ENCODE data around the gene LRRC34. TPM values are rescaled to one million over a fixed set of nuclear protein-coding genes. Genes with fewer than 3 reads are reported as not detected.

Gene LRRC34
- total RNA-seq, 2 donors from 2014 or later, result 3.4 TPM; not detected in 1

DNA sequence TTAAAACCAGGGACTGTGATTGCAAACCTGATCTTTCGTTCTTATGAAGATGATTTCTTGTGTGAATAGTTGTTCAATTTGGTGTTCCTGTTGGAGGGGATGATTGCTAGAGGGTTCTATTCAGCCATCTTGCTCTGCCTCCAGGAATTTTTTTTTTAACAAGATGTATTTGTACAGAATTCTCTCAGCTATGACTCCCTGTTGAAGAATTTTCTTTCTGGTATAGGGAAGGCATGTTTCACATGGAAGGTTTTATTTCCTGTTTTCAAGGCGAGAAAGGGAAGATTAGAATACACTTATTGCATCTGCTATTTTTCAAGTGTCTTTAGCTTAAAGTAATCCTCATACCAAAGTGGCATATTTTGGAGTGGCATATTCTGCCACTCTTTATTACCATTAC is 5.6 kb upstream of the LRRC34 start:
- no peak for DNase-seq
- H3K9me3 ChIP-seq, result peaks cover 0 to 5% (median 0%) of the 10 kb centered on the region in 3 donors
- H3K27me3 ChIP-seq, result no peaks in the 10 kb centered on the region
- no peaks in the 10 kb centered on the region for H3K4me1 ChIP-seq
- no peak overlapping the region for H3K4me3 ChIP-seq
- TF ChIP-seq, protein P1, sequence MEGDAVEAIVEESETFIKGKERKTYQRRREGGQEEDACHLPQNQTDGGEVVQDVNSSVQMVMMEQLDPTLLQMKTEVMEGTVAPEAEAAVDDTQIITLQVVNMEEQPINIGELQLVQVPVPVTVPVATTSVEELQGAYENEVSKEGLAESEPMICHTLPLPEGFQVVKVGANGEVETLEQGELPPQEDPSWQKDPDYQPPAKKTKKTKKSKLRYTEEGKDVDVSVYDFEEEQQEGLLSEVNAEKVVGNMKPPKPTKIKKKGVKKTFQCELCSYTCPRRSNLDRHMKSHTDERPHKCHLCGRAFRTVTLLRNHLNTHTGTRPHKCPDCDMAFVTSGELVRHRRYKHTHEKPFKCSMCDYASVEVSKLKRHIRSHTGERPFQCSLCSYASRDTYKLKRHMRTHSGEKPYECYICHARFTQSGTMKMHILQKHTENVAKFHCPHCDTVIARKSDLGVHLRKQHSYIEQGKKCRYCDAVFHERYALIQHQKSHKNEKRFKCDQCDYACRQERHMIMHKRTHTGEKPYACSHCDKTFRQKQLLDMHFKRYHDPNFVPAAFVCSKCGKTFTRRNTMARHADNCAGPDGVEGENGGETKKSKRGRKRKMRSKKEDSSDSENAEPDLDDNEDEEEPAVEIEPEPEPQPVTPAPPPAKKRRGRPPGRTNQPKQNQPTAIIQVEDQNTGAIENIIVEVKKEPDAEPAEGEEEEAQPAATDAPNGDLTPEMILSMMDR (IDR thresholded peaks at IDR 0.05), result no peak
- no peak for TF ChIP-seq POLR2A (IDR thresholded peaks at IDR 0.05)
- intact Hi-C loops (cut with DNase I), result no loop called here
- no peaks in the 10 kb centered on the region for H3K36me3 ChIP-seq (replicated peaks in 1 of 2; ENCODE audit: insufficient read depth in 1 of 2, low read depth in 2 of 2)
- 73 to 79% methylated on average over 2 of the region's 2 CpGs for WGBS, 2 donors
- no peak for ATAC-seq
- no peak overlapping the region for H3K27ac ChIP-seq

DNA sequence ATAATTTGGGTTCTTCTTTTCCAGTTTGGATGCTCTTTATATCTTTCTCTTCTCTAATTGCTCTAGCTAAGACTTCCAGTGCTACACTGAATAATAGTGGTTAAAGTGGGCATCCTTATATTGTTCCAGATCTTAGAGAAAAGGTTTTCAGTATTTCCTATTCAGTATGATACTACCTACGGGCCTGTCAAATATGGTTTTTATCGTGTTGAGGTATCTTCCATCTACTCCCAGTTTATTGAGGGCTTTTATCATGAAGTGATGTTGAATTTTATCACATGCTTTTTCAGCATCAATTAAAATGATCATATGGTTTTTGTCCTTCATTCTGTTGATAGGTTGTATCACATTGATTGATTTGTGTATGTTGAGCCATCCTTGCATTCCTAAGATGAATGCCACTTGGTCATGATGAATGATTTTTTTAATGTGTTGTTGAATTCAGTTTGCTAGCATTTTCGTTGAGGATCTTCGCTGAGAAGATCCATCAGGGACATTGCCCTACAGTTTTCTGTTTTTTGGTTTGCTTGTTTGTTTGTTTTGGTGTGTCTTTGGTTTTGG is 3.0 kb upstream of the LRRC34 start:
- ATAC-seq (no peak), DNase-seq (no peak)
- Histone ChIP-seq H3K36me3 (replicated peaks in 1 of 2; ENCODE audit: insufficient read depth in 1 of 2, low read depth in 2 of 2) (no peaks in the 10 kb centered on the region), H3K27ac (no peak overlapping the region), H3K9me3 (peaks cover 0 to 5% (median 0%) of the 10 kb centered on the region in 3 donors), H3K4me3 (no peak overlapping the region), H3K4me1 (peaks cover 14% of the 10 kb centered on the region), H3K27me3 (no peaks in the 10 kb centered on the region)
- WGBS, 2 donors, result 79 to 84% methylated on average over 4 of the region's 4 CpGs
- intact Hi-C loops (cut with DNase I), result no loop called here
- no peak for TF ChIP-seq POLR2A (IDR thresholded peaks at IDR 0.05)
- TF ChIP-seq, protein P1 (IDR thresholded peaks at IDR 0.05), result no peak

DNA sequence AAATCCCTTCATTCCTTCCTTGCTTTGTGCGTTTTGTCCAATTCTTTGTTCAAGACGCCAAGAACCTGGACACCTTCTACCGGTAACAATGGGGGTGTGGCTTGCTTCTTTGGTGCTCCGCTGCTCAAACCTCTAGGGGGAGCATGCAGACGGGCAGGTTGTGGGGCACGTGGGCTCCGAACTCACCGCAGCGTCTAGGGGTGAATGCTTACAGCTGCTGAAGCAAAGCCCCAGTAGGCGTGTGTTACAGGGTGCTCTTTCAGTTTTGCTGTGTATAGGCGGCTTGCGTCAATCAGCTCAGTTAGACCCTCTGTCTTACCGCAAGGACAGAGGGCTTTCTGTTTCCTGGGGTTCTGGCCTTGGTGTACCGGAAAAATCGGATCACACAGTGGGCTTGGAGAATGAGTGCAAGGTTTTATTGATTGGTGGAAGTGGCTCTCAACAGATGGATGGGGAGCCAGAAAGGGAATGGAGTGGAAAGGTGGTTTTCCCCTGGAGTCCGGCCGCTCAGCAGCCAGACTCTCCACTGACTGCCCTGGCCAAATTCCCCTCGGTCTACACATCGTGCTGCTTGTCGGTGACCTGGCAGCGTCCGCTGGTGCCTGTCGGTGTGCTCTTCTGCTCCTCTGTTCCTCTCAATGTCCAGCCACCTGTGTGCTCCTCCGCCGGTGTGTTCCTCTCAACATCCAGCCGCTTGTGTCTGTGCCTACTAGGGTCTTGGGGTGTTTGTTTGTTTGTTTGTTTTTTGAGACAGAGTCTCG is 1.2 kb upstream of the LRRC34 start:
- Histone ChIP-seq H3K4me1 (peaks cover 14% of the 10 kb centered on the region), H3K36me3 (replicated peaks in 1 of 2; ENCODE audit: insufficient read depth in 1 of 2, low read depth in 2 of 2) (no peaks in the 10 kb centered on the region), H3K4me3 (no peak overlapping the region), H3K9me3 (peaks cover 0 to 5% (median 0%) of the 10 kb centered on the region in 3 donors), H3K27ac (no peak overlapping the region), H3K27me3 (no peaks in the 10 kb centered on the region)
- TF ChIP-seq, protein P1 (IDR thresholded peaks at IDR 0.05), result peak in 6 of 7 experiments; percentile 19 to 39 (median 24)
- no peak for TF ChIP-seq POLR2A (IDR thresholded peaks at IDR 0.05)
- no peak for ATAC-seq
- DNase-seq, result peak; percentile 19 to 39 (median 30)
- intact Hi-C loops (cut with DNase I), result no loop called here
- 59 to 62% methylated on average over 26 to 27 of the region's 27 CpGs for WGBS, 2 donors

DNA sequence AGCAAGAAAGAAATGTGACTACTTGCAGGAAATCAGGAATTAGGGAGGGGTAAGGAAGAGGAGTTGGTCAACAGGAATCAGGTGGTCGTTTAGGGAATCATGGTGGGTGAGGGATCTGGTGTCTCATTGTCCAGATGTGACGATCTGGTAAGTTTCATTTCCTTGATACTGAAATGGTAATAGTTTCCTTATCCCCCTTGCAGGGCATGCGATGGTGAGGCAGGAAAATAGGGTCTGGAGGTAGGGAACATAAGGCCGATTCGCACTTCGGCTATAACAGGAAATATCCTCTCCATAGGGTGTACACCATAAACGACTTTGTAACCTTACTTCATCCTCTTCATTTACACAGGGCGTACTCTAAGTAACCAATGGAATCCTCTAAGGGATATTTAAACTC is 574 bp upstream of the LRRC34 start:
- no peak overlapping the region for H3K27ac ChIP-seq
- no peak for TF ChIP-seq POLR2A (IDR thresholded peaks at IDR 0.05)
- TF ChIP-seq, protein P1 (IDR thresholded peaks at IDR 0.05), result no peak
- H3K9me3 ChIP-seq, result peaks cover 0 to 5% (median 0%) of the 10 kb centered on the region in 3 donors
- peaks cover 14% of the 10 kb centered on the region for H3K4me1 ChIP-seq
- intact Hi-C loops (cut with DNase I), result no loop called here
- H3K4me3 ChIP-seq, result no peak overlapping the region
- H3K27me3 ChIP-seq, result no peaks in the 10 kb centered on the region
- no peak for ATAC-seq
- DNase-seq, result no peak
- 51 to 77% methylated on average over 8 of the region's 8 CpGs for WGBS, 2 donors
- no peaks in the 10 kb centered on the region for H3K36me3 ChIP-seq (replicated peaks in 1 of 2; ENCODE audit: insufficient read depth in 1 of 2, low read depth in 2 of 2)

Measured in body of pancreas (tissue), 4 donors.